Measurements from ENCODE around the gene PODXL2.
A peak's percentile ranks its signal among the peaks of the same experiment; 100 is the strongest.

PODXL2 gene

DNA sequence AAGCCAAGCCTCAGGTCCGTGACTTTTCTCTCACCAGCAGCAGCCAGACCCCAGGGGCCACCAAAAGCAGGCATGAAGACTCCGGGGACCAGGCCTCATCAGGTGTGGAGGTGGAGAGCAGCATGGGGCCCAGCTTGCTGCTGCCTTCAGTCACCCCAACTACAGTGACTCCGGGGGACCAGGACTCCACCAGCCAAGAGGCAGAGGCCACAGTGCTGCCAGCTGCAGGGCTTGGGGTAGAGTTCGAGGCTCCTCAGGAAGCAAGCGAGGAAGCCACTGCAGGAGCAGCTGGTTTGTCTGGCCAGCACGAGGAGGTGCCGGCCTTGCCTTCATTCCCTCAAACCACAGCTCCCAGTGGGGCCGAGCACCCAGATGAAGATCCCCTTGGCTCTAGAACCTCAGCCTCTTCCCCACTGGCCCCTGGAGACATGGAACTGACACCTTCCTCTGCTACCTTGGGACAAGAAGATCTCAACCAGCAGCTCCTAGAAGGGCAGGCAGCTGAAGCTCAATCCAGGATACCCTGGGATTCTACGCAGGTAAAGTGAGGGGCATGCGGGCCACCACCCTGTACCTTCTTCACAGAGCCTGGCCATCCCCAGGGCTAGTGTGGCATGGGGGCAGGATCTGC lies 31.8 kb downstream of the PODXL2 start:
- DNase-seq, result no peak

DNA sequence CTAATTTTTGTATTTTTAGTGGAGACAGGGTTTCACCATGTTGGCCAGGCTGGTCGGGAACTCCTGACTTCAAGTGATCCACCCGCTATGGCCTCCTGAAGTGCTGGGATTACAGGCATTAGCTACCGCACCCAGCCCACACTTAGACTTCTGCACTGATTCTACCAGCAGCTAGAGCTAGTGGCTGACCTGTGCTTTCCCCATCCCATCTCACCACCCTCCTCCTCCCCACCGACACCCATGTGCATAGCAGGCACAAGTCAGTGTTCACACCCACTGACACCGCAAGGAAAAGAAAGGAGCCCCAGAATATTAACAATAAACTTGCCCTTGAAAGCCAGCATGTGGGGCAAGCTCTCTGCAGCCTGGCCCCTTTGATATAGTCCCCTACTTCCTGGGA lies 32.6 kb downstream of the PODXL2 start:
- DNase-seq, result no peak

DNA sequence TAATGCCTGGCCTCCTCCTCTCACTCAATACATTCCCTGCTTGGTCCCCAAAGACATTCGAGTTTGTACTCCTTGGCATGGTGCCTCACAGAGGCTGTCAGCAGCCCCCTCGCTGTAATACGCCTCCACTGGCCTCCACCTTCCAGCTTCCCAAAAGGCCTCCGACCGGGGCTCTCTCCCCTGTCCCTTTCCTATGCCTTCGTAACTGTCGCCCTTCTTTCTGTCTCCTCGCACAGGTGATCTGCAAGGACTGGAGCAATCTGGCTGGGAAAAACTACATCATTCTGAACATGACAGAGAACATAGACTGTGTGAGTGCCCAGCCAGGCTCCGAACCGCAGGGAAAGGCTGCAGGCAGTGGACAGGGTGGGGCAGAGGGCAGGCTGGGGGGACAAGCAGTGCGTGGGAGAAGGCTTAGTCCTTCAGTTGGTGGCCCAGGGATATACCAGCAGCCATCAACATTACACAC lies 33.0 kb downstream of the PODXL2 start:
- no peak for DNase-seq

DNA sequence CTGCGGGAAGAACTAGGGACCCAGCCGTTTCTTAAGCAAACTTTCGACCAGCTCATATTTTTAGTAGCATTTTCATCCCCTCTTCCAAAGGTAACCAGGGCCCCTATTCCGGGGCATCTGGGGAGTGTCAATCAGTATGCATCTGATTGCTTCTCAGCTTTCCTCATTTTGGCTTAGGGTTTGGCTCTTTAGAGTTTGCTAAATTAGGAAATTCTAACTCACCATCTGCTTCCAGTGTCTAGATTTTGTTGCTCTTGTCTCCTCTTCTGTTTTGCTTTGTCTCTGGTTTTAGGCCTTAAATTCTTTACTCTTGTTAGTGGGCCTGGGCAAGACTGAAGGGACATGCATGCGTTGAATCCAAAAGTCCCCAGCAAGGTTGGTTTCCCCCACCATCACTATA lies 34.2 kb downstream of the PODXL2 start:
- DNase-seq, result no peak

- no peak for DNase-seq
Observed at GRCh38 chr3:127665165-127665564, 36.2 kb downstream of the PODXL2 start.

GRCh38 chr3:127665586-127665985 lies 36.6 kb downstream of the PODXL2 start:
- no peak for DNase-seq

DNA sequence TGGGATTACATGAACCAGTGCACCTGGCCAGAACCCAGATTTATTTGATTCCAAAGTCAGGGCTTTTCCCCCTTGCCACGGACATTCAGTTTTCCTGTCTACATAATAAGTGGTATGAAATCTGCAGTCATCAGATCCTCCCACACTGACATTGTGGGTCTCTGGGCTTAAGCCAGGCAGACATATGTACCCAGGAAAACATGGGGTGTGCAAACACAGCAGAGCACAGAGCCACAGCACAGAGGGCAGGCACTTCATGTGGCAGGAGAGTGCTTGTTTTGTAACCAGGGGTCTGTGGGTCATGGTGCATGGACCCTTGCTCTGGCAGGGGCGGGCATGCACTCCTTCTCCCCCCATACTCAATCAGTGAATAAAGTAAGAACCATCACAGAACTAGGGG lies 37.7 kb downstream of the PODXL2 start:
- DNase-seq, result no peak

GRCh38 chr3:127667119-127667681 lies 38.2 kb downstream of the PODXL2 start:
- no peak for DNase-seq

DNA sequence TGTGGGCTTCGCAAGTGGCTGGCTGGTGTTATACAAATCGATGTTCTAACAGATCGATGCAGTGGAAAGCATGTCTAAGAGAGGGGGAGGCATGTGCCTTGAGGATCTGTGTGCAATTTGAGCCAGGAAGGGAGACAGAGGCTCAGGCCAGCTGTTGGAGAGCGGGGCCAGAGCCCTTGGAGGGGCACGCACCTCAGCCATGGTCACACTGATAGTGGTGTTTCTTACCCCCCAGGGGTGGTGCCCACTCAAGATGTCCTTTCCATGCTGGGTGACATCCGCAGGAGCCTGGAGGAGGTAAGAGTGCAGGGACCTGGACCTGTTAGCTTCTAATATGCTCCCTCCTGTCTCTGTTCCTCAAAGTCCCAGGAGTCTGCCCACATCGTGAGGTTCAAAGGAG lies 39.9 kb downstream of the PODXL2 start:
- no peak for DNase-seq

DNA sequence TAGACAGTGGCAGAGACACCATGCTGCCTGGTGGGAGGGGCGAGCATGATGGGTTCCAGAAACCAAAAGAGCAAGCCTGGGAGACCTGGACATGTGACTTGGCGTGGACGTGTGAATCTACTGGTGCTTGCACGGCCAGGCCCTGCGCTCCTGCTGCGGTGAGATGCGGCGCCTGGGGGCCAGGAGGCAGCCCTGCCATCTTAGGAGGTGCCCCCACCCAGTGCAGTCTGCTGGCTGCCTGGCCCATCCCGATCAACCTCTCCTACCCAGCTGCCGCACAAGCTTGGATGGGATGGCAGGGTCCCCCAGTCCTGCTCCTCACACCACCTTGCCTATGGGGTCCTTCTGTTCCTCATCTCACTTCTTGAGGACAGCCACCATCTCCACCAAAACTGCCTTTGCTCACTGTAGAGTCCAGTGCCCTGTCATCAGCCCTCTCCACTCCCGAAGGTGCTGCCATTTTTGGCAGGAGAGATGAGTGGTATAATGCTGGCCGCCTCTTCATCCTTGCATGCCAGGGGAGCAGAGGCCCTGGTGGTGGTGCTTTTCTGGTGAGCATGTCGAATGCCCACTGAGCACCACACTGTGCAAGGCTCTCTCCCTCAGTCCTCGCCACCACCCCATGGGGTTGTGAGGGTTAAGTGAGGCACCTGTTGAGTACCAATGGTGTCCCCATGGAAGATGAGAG lies 40.7 kb downstream of the PODXL2 start:
- no peak for DNase-seq

DNA sequence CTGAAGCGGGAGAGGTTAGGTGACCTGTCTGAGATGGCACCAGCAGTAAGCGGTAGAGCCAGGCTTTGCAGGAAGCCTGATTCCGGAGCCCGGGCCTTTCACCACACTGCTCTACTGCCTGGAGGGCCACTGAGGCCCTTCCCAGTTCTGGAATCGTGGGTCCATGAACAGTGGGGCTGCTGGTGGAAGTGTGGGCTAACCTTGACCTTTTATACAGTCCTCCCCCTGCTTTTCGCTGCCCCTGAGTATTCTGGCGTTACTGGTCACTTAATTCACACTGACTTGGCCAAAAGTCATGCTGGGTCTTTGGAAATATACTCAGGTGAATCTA lies 41.2 kb downstream of the PODXL2 start:
- no peak for DNase-seq

DNA sequence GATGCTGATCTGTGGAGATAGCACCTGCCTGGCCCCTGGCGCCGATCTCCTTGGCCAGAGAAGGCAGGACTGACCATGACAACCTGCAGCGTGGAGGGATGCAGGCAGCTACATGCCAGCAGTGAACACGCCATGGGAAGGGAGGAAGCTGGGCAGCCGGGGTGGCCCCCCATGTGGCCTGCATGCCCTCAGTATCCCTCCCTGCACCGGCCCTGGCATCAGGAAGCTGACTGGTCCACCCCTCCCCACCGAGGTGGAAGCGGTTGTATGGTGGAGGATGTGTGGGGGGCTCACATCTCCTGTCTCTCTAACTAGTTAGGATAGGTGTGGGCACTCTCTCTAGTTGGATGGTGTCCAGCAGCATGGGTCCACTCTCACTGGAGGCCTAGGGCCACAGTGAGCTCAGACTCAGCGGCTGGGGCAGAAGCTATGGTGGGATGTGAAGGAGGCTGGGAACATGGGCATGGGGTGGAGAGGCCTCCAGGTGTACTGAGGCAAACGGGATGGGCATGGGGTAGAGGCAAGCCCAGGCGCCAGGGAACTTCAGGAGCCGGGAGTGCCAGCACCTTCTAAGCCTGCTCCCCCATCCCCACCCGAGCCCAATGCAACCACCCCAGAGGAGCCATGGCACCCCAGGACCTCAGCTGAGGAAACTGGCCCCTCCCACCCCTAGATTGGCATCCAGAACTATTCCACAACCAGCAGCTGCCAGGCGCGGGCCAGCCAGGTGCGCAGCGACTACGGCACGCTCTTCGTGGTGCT lies 42.0 kb downstream of the PODXL2 start:
- DNase-seq, result no peak

DNA sequence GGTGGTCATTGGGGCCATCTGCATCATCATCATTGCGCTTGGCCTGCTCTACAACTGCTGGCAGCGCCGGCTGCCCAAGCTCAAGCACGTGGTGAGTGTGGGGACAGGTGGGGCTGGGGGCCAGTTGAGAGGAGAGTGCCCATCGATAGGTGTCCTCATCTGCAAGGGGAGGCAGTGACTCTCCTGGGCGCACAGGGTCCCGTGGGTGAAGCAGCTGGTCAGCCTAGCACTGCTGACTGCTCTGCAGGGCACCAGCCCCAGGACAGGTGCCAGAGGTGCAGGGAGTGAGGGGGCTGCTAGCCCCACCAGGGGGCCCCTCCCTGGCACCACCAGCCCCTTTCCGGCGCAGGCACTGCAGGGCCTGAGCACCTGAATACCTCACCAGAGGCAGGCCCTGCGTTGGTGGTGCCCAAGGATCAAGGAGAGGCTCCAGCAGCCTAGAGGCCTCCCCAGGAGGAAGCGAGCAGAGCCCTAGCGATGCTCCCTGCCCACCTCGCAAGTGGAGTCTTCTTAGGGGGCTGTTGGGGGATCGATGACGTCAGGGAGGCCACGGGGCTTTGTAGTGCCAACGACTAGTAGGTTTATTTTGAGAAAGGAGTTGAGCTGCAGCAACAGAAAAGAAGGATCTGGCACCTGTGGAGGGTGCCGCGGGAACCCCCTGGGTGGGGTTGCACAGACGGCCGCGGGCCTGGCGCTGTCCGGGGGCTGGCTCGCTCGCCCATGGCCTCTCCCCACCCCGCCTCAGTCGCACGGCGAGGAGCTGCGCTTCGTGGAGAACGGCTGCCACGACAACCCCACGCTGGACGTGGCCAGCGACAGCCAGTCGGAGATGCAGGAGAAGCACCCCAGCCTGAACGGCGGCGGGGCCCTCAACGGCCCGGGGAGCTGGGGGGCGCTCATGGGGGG lies 42.8 kb downstream of the PODXL2 start:
- peak; percentile 13 for DNase-seq

DNA sequence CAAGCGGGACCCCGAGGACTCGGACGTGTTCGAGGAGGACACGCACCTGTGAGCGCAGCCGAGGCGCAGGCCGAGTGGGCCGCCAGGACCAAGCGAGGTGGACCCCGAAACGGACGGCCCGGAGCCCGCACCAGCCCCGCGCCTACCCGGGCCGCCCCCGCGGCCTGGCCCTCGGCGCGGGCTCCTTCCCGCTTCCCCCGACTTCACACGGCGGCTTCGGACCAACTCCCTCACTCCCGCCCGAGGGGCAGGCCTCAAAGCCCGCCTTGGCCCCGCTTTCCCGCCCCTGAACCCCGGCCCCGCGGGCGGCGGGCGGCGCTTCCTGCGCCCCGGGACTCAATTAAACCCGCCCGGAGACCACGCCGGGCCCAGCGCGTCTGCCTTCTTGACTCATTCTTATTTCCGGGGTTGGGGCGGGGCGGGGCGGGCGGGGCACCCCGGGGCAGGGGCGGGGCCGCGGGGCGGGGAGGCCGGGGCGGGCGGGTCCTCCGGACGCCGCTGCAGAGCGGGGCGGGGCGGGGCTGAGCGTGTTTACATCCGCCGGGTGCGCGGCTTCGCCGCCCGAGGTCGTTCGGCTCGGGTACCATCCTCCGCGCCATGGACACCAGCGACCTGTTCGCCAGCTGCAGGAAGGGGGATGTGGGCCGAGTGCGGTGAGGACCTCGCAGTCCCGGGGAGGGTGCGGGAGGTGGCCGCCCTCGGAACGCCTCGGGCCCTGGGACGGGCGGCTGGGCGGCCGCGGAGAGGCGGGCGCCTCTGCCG lies 43.6 kb downstream of the PODXL2 start, which contains the start of gene ABTB1:
Gene ABTB1 (plus strand): TSS at position 524 of the 762 bp plus-strand sequence. CDS start 74 bp downstream, at position 598.
- DNase-seq, result peak; percentile 56

DNA sequence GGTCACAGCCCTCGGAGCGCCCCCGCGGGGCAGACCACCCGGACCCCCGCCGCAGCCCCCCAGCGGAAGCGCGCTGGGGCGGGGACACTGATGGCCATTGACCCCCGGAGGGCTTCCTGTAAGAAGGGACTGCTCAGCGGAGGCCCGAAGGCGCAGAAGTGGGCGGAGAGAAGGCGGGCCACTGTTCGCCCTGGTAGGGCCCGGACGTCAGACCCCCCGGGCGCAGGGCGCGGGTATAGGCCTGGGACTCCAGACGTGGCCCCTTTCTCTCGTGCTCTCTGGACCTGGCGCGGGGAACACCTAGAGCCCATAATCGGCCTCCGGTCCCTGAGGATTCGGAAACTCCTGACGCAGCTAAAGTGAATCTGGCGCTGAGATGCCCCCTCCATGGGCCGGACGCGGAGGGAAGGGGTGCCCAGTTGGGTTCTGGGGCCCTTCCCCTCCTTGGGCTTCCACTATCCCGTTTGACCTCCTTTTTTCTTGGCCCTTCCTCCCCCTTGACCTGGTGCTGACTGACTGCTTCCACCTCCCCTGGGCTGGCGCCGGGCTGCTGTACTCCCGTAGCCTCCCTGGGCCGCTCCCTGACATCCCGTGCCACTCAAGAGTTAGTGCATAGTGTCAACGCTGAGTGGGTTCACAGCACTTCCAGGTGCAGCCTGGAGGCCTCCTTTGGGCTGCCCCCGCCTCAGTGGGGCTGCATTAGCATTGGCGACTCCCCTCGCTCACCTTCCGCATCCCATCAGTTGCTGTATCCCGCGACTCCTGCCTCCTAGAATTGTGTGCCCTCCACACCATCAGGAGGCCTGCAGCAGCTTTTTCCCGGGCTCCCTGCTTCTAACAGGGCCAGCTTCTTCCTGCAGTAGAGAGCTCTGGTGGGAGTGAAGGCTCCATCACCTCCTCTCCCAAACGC lies 44.5 kb downstream of the PODXL2 start:
- DNase-seq, result peak; percentile 37

GRCh38 chr3:127674101-127674721 lies 45.2 kb downstream of the PODXL2 start:
- peak; percentile 37 for DNase-seq

DNA sequence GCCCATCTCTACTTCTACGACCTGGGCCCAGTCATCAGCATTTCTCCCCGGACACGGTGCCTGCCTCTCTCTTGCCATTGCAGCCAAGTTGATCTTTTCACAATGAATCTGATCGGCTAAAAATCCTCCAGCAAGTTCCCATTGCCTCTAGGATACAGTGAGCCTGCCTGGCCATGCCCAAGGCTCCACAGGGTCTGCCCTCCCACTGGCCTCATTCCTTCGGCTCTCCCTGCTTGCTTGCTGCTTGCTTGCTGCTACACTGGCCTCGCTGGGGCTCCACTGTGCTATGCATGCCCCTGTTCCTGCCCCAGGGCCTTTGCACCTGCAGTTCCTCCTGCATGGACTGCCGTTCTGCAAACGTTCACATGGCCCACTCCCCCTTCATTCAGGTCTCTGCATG lies 45.8 kb downstream of the PODXL2 start:
- DNase-seq, result no peak

DNA sequence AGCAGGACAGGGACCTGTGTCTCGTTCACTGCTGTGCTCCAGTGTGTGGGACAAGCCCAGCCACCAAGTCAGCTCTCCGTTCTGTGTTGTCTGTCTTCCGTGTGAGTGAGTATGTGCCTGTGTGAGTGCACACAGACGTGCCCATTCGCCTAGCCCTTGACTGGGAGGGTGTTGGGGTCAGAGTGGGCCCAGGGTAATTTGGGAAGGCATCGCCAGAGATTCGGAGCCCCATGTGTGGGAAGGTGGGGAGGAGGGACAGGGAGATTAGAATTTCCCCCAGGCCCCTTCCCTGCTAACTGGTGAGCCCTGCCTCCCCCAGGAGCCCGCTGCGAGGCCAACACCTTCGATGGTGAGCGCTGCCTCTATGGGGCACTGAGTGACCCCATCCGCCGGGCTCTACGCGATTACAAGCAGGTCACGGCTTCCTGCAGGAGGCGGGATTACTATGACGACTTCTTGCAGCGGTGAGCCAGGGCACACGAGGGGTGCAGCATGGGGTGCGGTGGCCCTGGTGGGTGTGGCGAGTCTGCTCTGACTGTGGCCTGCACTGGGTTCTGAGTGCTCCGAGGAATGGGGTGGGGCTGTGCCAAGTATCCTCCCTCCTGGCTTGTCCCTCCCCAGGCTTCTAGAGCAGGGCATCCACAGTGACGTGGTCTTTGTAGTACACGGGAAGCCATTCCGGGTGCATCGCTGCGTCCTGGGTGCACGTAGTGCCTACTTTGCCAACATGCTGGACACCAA lies 46.8 kb downstream of the PODXL2 start:
- no peak for DNase-seq

- DNase-seq, result no peak
Observed at GRCh38 chr3:127676456-127676855, 47.5 kb downstream of the PODXL2 start.

Measured in DMS79 treated with DMSO at 0.1 percent for 48 hours (cell line).